SK-N-SH (cell line): Measurements from ENCODE around the gene LATS2. TPM values are rescaled to one million over a fixed set of nuclear protein-coding genes. Genes with fewer than 3 reads are reported as not detected.

ENCODE experiments used
- CTCF ChIA-PET: fragments of 300-600, 350-600 bp; formaldehyde crosslinking; extraction: SDS; loops from one replicate; lab custom pipeline; 2021; lab: Yijun Ruan, JAX
- POLR2A ChIA-PET: fragments of 350-600 bp; sonication (Branson Sonifier 250); formaldehyde crosslinking; extraction: SDS; loops from one replicate; lab custom pipeline; 2020; ENCODE audit warnings: antibody characterized with exemption, inconsistent platforms; lab: Yijun Ruan, JAX
- DNase-seq: peaks from one replicate; pipeline ENCODE4 v3.0.0; 2012
- H2AFZ ChIP-seq: fragments of 200-600 bp; sonication (generic); 2 replicates; pipeline ENCODE4 v1.8.1; 2016; ENCODE audit warnings: antibody characterized with exemption, mild to moderate bottlenecking, low read depth
- H3F3A ChIP-seq: fragments of 200-600 bp; sonication (generic); replicated peaks from 2 replicates; pipeline ENCODE3; 2016; ENCODE audit warnings: antibody characterized with exemption, mild to moderate bottlenecking; ENCODE audit not compliant: insufficient read depth
- H3K27ac ChIP-seq, 2 experiments: fragments of 200-500 bp in 1 of 2; fragments of 200-600 bp in 1 of 2; sonication (Bioruptor generic) in 1 of 2; sonication (generic), shearing (Covaris generic) in 1 of 2; 2 replicates each; pipeline versions ENCODE4 v1.5.1 to v1.6.1; 2014 to 2016; ENCODE audit warnings: low read depth in 2 of 2, inconsistent platforms in 1 of 2, low read length in 1 of 2, mild to moderate bottlenecking in 1 of 2, mixed read lengths in 1 of 2
- H3K27me3 ChIP-seq: fragments of 200-600 bp; sonication (generic), shearing (Covaris generic); 2 replicates; pipeline ENCODE4 v1.6.1; 2016; ENCODE audit warnings: mixed run types; ENCODE audit not compliant: insufficient read depth
- H3K36me3 ChIP-seq, 2 experiments: fragments of 200-500 bp in 1 of 2; fragments of 200-600 bp in 1 of 2; sonication (Bioruptor generic) in 1 of 2; sonication (generic) in 1 of 2; replicated peaks in 1 of 2; 2 replicates each; pipeline versions ENCODE3 to v1.5.1; 2014 to 2016; ENCODE audit warnings: low read length in 1 of 2, mild to moderate bottlenecking in 1 of 2; ENCODE audit not compliant: insufficient read depth in 2 of 2, control insufficient read depth in 1 of 2
- H3K4me1 ChIP-seq, 2 experiments: fragments of 200-500 bp in 1 of 2; fragments of 200-600 bp in 1 of 2; sonication (Bioruptor generic) in 1 of 2; sonication (generic), shearing (Covaris generic) in 1 of 2; 2 replicates each; pipeline versions ENCODE4 v1.5.1 to v1.6.1; 2014 to 2016; ENCODE audit warnings: low read depth in 1 of 2, low read length in 1 of 2, mixed run types in 1 of 2; ENCODE audit not compliant: insufficient read depth in 2 of 2, control insufficient read depth in 1 of 2
- H3K4me2 ChIP-seq: fragments of 200-600 bp; sonication (generic), shearing (Covaris generic); 2 replicates; pipeline ENCODE4 v1.6.1; 2017; ENCODE audit warnings: mixed run types
- H3K4me3 ChIP-seq, 2 experiments: fragments of 200-500 bp in 1 of 2; fragments of 200-600 bp in 1 of 2; sonication (Bioruptor generic) in 1 of 2; sonication (generic), shearing (Covaris generic) in 1 of 2; 2 replicates each; pipeline versions ENCODE4 v1.5.1 to v1.8.1; 2014 to 2016; ENCODE audit warnings: low read depth in 2 of 2, inconsistent platforms in 1 of 2, low read length in 1 of 2, mild to moderate bottlenecking in 1 of 2, mixed read lengths in 1 of 2, moderate library complexity in 1 of 2
- H3K79me2 ChIP-seq: fragments of 200-600 bp; sonication (generic); 2 replicates; pipeline ENCODE4 v1.8.1; 2017; ENCODE audit warnings: mild to moderate bottlenecking; ENCODE audit not compliant: insufficient read depth
- H3K9ac ChIP-seq: fragments of 200-600 bp; sonication (generic); 2 replicates; pipeline ENCODE4 v1.6.1; 2017; ENCODE audit warnings: mixed run types
- H3K9me2 ChIP-seq: fragments of 200-600 bp; sonication (generic); 2 replicates; pipeline ENCODE4 v1.6.1; 2017; ENCODE audit warnings: mixed run types
- H3K9me3 ChIP-seq: fragments of 200-600 bp; sonication (generic); 2 replicates; pipeline ENCODE4 v1.6.1; 2017; ENCODE audit warnings: mixed run types, mild to moderate bottlenecking, moderate library complexity
- H4K20me1 ChIP-seq: fragments of 200-600 bp; sonication (generic); 2 replicates; pipeline ENCODE4 v1.6.1; 2017; ENCODE audit warnings: mild to moderate bottlenecking, mixed run types; ENCODE audit not compliant: insufficient read depth
- FOSL2 ChIP-seq: IDR thresholded peaks from 2 replicates; pipeline ENCODE4 v1.4.0; 2012; ENCODE audit warnings: low read depth, mild to moderate bottlenecking, moderate library complexity, borderline replicate concordance
- FOXM1 ChIP-seq: IDR thresholded peaks from 2 replicates; pipeline ENCODE4 v1.4.0; 2012; ENCODE audit warnings: low read depth, mild to moderate bottlenecking
- GABPA ChIP-seq: IDR thresholded peaks from 2 replicates; pipeline ENCODE4 v1.4.0; 2012; ENCODE audit warnings: low read depth, mild to moderate bottlenecking
- MEF2A ChIP-seq: IDR thresholded peaks from 2 replicates; pipeline ENCODE4 v1.4.0; 2012; ENCODE audit warnings: low read depth, borderline replicate concordance
- POLR2AphosphoS5 ChIP-seq: IDR thresholded peaks from 2 replicates; pipeline ENCODE4 v1.6.1; 2012; ENCODE audit warnings: low read depth, low read length
- RFX5 ChIP-seq: IDR thresholded peaks from 2 replicates; pipeline ENCODE4 v1.6.1; 2012; ENCODE audit warnings: mild to moderate bottlenecking, improper control_type of control experiment, low read length
- RXRA ChIP-seq: IDR thresholded peaks from 2 replicates; pipeline ENCODE4 v1.4.0; 2012; ENCODE audit warnings: low read depth, mild to moderate bottlenecking, borderline replicate concordance
- SMC3 ChIP-seq: IDR thresholded peaks from 2 replicates; pipeline ENCODE4 v1.6.1; 2012; ENCODE audit warnings: low read depth, low read length, improper control_type of control experiment
- TEAD4 ChIP-seq: IDR thresholded peaks from 2 replicates; pipeline ENCODE4 v1.4.0; 2012; ENCODE audit warnings: mild to moderate bottlenecking, borderline replicate concordance; ENCODE audit not compliant: insufficient read depth
- YY1 ChIP-seq: IDR thresholded peaks from 2 replicates; pipeline ENCODE4 v1.4.0; 2012; ENCODE audit warnings: low read depth, mild to moderate bottlenecking
- WGBS: methylation state at CpG from one replicate; pipeline ENCODE4 v1.1.6; 2017; ENCODE audit warnings: low lambda C conversion rate; 5-methylcytosine and 5-hydroxymethylcytosine counted together
- polyA plus RNA-seq, 3 experiments: library from polyadenylated mRNA; depleted of rRNA; stranded (reverse); fragments of >200 nt; gene quantifications; 2 replicates each; pipeline ENCODE4 v1.2.3, GENCODE V29; 2012
- TF ChIP-seq, protein P1 (sequence below): IDR thresholded peaks from 2 replicates; pipeline ENCODE4 v1.4.0; 2012; ENCODE audit warnings: low read depth, borderline replicate concordance
- TF ChIP-seq, protein P2 (sequence below): fragments of 200-600 bp; sonication (generic); IDR thresholded peaks from 2 replicates; pipeline ENCODE4 v1.6.1; 2017; ENCODE audit warnings: antibody characterized with exemption, mild to moderate bottlenecking, moderate library complexity
- TF ChIP-seq, protein P3 (sequence below): IDR thresholded peaks from 2 replicates; pipeline ENCODE4 v1.6.1; 2012; ENCODE audit warnings: mild to moderate bottlenecking, low read depth, low read length, moderate library complexity

Gene LATS2
- polyA plus RNA-seq, 1 of the 3 experiments (the other 2 are of a cell fraction), result 19.6 TPM

DNA sequence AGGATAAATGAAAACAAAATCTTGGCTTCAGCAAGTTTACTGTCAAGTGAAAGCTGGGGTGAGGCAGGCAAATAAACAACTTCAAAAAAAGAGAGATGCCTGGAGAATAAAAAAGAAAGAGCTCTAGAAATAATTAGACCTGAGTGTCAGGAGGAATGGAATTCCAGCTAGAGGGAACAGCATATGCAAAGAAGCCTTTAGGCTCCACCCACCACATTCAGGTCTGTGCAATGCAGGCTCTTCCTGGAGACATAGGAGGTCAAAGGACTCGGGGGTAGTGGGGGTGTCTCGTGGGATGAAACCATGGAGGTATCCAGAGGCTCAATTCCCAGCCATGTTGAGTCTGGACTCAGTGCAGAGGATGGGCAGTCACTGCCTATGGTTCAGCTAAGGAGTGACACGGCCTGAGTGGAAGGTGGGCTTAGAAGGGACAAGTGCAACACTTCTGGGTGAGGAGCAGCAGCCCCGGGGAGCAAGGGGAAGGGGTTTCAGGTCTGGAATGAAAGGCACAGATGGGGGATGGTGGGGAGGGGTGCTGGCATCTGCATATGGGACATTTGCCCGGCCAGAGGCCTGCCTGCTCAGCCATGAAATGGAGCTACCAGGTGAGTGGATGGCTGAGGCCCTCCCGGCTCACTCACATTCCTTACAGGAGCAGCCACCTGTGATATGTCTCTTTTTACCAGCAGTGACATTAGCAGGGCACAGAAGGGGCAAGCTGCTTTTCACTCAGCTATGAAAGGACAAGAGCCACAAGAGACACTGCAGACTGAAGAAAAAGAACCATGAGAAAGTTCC lies 12.3 kb downstream of the LATS2 start:
- Histone ChIP-seq H3K9me2 (no peaks in the 10 kb centered on the region), H3K4me3 (no peak overlapping the region), H3F3A (peaks cover 3% of the 10 kb centered on the region), H3K27ac (no peak overlapping the region), H3K27me3 (no peaks in the 10 kb centered on the region), H3K79me2 (peaks cover 100% of the 10 kb centered on the region), H3K9me3 (no peaks in the 10 kb centered on the region), H3K4me1 (peaks cover 0 to 11% of the 10 kb centered on the region in 2 experiments; a peak in 1 of 4 replicates), H3K9ac (no peak overlapping the region), H2AFZ (no peak overlapping the region), H3K36me3 (peaks cover 6 to 27% of the 10 kb centered on the region in 2 experiments), H4K20me1 (peaks cover 98% of the 10 kb centered on the region), H3K4me2 (no peak overlapping the region)
- TF ChIP-seq RFX5 (no peak), GABPA (no peak), TEAD4 (no peak), YY1 (no peak), POLR2AphosphoS5 (no peak), SMC3 (no peak), FOXM1 (no peak)
- TF ChIP-seq, protein P1, sequence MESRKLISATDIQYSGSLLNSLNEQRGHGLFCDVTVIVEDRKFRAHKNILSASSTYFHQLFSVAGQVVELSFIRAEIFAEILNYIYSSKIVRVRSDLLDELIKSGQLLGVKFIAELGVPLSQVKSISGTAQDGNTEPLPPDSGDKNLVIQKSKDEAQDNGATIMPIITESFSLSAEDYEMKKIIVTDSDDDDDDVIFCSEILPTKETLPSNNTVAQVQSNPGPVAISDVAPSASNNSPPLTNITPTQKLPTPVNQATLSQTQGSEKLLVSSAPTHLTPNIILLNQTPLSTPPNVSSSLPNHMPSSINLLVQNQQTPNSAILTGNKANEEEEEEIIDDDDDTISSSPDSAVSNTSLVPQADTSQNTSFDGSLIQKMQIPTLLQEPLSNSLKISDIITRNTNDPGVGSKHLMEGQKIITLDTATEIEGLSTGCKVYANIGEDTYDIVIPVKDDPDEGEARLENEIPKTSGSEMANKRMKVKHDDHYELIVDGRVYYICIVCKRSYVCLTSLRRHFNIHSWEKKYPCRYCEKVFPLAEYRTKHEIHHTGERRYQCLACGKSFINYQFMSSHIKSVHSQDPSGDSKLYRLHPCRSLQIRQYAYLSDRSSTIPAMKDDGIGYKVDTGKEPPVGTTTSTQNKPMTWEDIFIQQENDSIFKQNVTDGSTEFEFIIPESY, result no peak
- 56% methylated on average over 4 of the region's 6 CpGs for WGBS
- CTCF ChIA-PET, result interaction anchor here (0.7 kb wide), 1 partner anchor 1791 kb away, joined by 3 read pairs; no protein-coding TSS in a partner anchor
- POLR2A ChIA-PET, result interaction anchor here (0.7 kb wide), 1 partner anchor 128 kb away, joined by 3 read pairs; no protein-coding TSS in a partner anchor
- no peak for DNase-seq

DNA sequence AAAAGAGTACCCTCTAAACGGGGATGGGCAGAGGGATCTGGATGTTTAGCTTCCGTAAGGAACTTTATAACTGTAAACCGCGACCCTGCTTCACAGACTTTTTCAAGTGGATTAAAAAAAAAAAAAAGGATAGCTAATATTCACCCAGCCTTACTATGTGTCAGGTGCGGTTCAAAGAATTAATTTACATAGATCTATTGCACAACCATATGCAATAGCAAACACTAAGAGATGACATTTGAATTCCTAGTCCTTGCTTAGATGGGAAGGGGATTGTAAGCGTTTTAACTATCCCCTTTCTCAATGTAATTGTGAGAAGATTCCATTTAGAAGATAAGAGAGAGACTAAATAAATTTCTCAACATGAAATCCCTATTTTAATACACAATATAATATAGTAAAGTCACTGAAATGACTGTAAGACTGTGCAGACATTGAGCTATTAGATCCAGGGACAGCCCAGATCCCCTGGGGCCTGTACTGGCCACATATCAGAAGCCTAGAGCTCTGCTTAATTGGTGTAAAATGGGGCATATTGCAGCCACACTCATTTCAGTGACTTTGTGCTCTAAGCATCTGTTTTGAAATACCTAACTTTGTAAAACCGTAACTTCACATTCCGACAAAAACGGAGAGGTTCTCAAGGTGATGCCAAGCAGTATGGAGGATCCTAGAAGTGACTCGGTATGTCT lies 13.6 kb downstream of the LATS2 start:
- Histone ChIP-seq H3K4me2 (no peak overlapping the region; the same call in 1 of the 2 replicates), H3K4me1 (peaks cover 0 to 22% of the 10 kb centered on the region in 2 experiments; a peak in 2 of 4 replicates), H3K36me3 (peaks cover 6 to 33% of the 10 kb centered on the region in 2 experiments), H3K27ac (no peak overlapping the region), H2AFZ (no peak overlapping the region), H3K9me2 (no peaks in the 10 kb centered on the region), H3F3A (peaks cover 13% of the 10 kb centered on the region), H3K79me2 (peaks cover 100% of the 10 kb centered on the region), H4K20me1 (peaks cover 96% of the 10 kb centered on the region), H3K27me3 (no peaks in the 10 kb centered on the region), H3K9ac (no peak overlapping the region), H3K4me3 (no peak overlapping the region), H3K9me3 (no peaks in the 10 kb centered on the region)
- DNase-seq, result no peak
- TF ChIP-seq, protein P2, sequence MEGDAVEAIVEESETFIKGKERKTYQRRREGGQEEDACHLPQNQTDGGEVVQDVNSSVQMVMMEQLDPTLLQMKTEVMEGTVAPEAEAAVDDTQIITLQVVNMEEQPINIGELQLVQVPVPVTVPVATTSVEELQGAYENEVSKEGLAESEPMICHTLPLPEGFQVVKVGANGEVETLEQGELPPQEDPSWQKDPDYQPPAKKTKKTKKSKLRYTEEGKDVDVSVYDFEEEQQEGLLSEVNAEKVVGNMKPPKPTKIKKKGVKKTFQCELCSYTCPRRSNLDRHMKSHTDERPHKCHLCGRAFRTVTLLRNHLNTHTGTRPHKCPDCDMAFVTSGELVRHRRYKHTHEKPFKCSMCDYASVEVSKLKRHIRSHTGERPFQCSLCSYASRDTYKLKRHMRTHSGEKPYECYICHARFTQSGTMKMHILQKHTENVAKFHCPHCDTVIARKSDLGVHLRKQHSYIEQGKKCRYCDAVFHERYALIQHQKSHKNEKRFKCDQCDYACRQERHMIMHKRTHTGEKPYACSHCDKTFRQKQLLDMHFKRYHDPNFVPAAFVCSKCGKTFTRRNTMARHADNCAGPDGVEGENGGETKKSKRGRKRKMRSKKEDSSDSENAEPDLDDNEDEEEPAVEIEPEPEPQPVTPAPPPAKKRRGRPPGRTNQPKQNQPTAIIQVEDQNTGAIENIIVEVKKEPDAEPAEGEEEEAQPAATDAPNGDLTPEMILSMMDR, result no peak
- TF ChIP-seq RXRA (no peak), RFX5 (no peak), MEF2A (no peak), YY1 (no peak), FOSL2 (no peak), FOXM1 (no peak)
- TF ChIP-seq, protein P3, sequence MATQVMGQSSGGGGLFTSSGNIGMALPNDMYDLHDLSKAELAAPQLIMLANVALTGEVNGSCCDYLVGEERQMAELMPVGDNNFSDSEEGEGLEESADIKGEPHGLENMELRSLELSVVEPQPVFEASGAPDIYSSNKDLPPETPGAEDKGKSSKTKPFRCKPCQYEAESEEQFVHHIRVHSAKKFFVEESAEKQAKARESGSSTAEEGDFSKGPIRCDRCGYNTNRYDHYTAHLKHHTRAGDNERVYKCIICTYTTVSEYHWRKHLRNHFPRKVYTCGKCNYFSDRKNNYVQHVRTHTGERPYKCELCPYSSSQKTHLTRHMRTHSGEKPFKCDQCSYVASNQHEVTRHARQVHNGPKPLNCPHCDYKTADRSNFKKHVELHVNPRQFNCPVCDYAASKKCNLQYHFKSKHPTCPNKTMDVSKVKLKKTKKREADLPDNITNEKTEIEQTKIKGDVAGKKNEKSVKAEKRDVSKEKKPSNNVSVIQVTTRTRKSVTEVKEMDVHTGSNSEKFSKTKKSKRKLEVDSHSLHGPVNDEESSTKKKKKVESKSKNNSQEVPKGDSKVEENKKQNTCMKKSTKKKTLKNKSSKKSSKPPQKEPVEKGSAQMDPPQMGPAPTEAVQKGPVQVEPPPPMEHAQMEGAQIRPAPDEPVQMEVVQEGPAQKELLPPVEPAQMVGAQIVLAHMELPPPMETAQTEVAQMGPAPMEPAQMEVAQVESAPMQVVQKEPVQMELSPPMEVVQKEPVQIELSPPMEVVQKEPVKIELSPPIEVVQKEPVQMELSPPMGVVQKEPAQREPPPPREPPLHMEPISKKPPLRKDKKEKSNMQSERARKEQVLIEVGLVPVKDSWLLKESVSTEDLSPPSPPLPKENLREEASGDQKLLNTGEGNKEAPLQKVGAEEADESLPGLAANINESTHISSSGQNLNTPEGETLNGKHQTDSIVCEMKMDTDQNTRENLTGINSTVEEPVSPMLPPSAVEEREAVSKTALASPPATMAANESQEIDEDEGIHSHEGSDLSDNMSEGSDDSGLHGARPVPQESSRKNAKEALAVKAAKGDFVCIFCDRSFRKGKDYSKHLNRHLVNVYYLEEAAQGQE, result no peak
- 91% methylated on average over 10 of the region's 10 CpGs for WGBS
- CTCF ChIA-PET, result no interaction called here
- POLR2A ChIA-PET, result no interaction called here
